GM12891 (cell line): Measurements from ENCODE around the gene FZD2.
A peak's percentile ranks its signal among the peaks of the same experiment; 100 is the strongest.

Experiments
- PAX5 ChIP-seq: IDR thresholded peaks from 2 replicates; pipeline ENCODE4 v1.6.1; 2011; ENCODE audit warnings: low read length, moderate library complexity, mild to moderate bottlenecking; ENCODE audit not compliant: insufficient read depth, severe bottlenecking
- POLR2A ChIP-seq: IDR thresholded peaks from 2 replicates; pipeline ENCODE4 v1.6.1; 2011; ENCODE audit warnings: low read depth, low read length, control low read depth
- POLR2AphosphoS5 ChIP-seq: IDR thresholded peaks from 2 replicates; pipeline ENCODE4 v1.6.1; 2011; ENCODE audit warnings: low read depth, low read length, control low read depth
- POU2F2 ChIP-seq: IDR thresholded peaks from 2 replicates; pipeline ENCODE4 v1.6.1; 2011; ENCODE audit warnings: low read depth, mild to moderate bottlenecking, control low read depth, low read length, moderate library complexity
- SPI1 ChIP-seq: IDR thresholded peaks from 2 replicates; pipeline ENCODE4 v1.6.1; 2011; ENCODE audit warnings: low read depth, low read length, control low read depth
- TAF1 ChIP-seq: IDR thresholded peaks from 2 replicates; pipeline ENCODE4 v1.6.1; 2011; ENCODE audit warnings: low read depth, low read length, control low read depth

GRCh38 chr17:44529864-44530263 is 27.4 kb upstream of the FZD2 start:
- TF ChIP-seq POLR2A (peak; percentile 37; the same call in 1 of the 2 replicates), POLR2AphosphoS5 (no peak), PAX5 (no peak), TAF1 (no peak), POU2F2 (no peak), SPI1 (no peak)
